Measurements from ENCODE around the gene GDPGP1. TPM values are rescaled to one million over a fixed set of nuclear protein-coding genes. Genes with fewer than 3 reads are reported as not detected.
"Not testable (repeated sequence)": the region's sequence is repeated elsewhere in the genome, so short reads cannot be mapped to it uniquely, and the experiment has no call there.

GDPGP1 gene
- total and polyA plus RNA-seq, 4 donors: 3.4 to 11.0 (median 5.2) TPM

DNA sequence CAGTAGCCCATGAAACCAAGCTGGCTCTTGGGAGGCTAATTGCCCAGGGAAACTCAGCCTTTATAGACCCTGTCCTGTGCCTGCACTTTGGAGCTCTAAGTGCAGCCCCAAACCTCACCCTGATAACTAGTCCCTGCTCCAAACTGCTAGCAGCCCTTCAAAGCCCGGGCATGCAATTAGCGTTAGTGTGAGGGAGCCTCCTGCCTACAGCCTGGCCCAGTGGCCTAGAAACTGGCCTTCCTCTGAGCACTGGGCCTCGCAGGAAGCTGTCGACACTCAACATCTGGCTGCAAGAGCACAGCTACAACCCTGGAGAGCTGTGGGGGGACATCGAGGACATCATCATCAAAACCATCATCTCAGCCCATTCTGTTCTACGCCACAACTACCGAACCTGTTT lies 23.8 kb downstream of the GDPGP1 start:
- no peak for DNase-seq
- no peaks in the 10 kb centered on the region for H3K4me1 ChIP-seq (ENCODE audit: control insufficient read depth in 5 of 5, insufficient read depth in 5 of 5, low read length in 5 of 5)
- ATAC-seq (ENCODE audit: insufficient read depth, low FRiP score): no peak
- WGBS, 2 donors: 90 to 95% methylated on average over 7 of the region's 7 CpGs
- TF ChIP-seq, protein P1, sequence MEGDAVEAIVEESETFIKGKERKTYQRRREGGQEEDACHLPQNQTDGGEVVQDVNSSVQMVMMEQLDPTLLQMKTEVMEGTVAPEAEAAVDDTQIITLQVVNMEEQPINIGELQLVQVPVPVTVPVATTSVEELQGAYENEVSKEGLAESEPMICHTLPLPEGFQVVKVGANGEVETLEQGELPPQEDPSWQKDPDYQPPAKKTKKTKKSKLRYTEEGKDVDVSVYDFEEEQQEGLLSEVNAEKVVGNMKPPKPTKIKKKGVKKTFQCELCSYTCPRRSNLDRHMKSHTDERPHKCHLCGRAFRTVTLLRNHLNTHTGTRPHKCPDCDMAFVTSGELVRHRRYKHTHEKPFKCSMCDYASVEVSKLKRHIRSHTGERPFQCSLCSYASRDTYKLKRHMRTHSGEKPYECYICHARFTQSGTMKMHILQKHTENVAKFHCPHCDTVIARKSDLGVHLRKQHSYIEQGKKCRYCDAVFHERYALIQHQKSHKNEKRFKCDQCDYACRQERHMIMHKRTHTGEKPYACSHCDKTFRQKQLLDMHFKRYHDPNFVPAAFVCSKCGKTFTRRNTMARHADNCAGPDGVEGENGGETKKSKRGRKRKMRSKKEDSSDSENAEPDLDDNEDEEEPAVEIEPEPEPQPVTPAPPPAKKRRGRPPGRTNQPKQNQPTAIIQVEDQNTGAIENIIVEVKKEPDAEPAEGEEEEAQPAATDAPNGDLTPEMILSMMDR (IDR thresholded peaks at IDR 0.05; ENCODE audit: control extremely low read depth, extremely low read depth): no peak
- no peaks in the 10 kb centered on the region for H3K27me3 ChIP-seq (ENCODE audit: control insufficient read depth in 3 of 3, insufficient read depth in 3 of 3, low read length in 2 of 3)
- H3K9me3 ChIP-seq (ENCODE audit: control insufficient read depth in 4 of 4, insufficient read depth in 3 of 4, low read length in 3 of 4): no peaks in the 10 kb centered on the region
- H3K27ac ChIP-seq (ENCODE audit: low read depth in 1 of 2, low read length in 1 of 2): no peak overlapping the region
- no peak overlapping the region for H3K9ac ChIP-seq (ENCODE audit: insufficient read depth in 1 of 2, low read length in 2 of 2)
- H3K4me3 ChIP-seq: no peak overlapping the region
- no peaks in the 10 kb centered on the region for H3K36me3 ChIP-seq (ENCODE audit: control insufficient read depth in 4 of 4, insufficient read depth in 4 of 4, low read length in 4 of 4)

DNA sequence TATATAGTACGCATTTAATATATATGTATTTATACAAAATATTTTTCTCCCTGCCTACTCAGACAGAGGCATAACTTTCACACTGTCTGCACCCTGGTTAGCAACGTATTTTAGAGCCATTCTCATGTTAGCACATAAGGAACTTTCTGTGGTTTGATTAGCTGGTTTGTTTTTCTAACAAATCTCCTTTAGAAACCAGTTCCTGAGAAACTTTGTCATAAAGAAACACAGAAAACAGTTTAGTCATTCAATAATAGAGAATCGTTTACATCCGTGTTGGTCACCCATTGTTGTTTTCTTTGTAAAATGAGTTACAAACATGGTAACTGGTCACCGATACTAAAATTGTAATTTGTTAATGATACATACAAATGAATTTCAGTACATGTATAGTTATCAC lies 25.5 kb downstream of the GDPGP1 start:
- peaks cover under 1 to 4% (median 2%) of the 10 kb centered on the region in 5 donors for H3K4me1 ChIP-seq (ENCODE audit: control insufficient read depth in 5 of 5, insufficient read depth in 5 of 5, low read length in 5 of 5)
- no peak for ATAC-seq (ENCODE audit: insufficient read depth, low FRiP score)
- H3K36me3 ChIP-seq (ENCODE audit: control insufficient read depth in 4 of 4, insufficient read depth in 4 of 4, low read length in 4 of 4): no peaks in the 10 kb centered on the region
- H3K9ac ChIP-seq (ENCODE audit: insufficient read depth in 1 of 2, low read length in 2 of 2): no peak overlapping the region
- no peak for DNase-seq
- H3K4me3 ChIP-seq: no peak overlapping the region
- TF ChIP-seq, protein P1 (IDR thresholded peaks at IDR 0.05; ENCODE audit: control extremely low read depth, extremely low read depth): no peak
- no peaks in the 10 kb centered on the region for H3K9me3 ChIP-seq (ENCODE audit: control insufficient read depth in 4 of 4, insufficient read depth in 3 of 4, low read length in 3 of 4)
- 86 to 92% methylated on average over 5 of the region's 5 CpGs for WGBS, 2 donors
- no peaks in the 10 kb centered on the region for H3K27me3 ChIP-seq (ENCODE audit: control insufficient read depth in 3 of 3, insufficient read depth in 3 of 3, low read length in 2 of 3)
- H3K27ac ChIP-seq (ENCODE audit: low read depth in 1 of 2, low read length in 1 of 2): no peak overlapping the region

DNA sequence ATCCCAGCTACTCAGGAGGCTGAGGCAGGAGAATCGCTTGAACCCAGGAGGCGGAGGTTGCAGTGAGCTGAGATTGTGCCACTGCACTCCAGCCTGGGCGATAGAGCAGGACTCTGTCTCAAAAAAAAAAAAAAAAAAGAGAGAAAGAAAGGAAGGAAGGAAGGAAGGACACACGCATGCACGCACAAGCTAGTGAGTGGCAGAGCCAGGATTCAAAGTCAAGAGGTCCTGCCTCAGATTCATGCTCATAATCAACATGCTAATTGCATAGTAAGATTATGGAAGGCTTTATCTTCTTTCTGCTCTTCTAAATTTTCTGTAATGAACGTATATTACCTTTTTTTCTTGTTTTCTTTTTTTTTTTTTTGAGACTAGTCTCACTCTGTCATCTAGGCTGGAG lies 26.7 kb downstream of the GDPGP1 start:
- not testable (repeated sequence) for ATAC-seq (ENCODE audit: insufficient read depth, low FRiP score); H3K27ac ChIP-seq (ENCODE audit: low read depth in 1 of 2, low read length in 1 of 2); H3K27me3 ChIP-seq (ENCODE audit: control insufficient read depth in 3 of 3, insufficient read depth in 3 of 3, low read length in 2 of 3); H3K9me3 ChIP-seq (ENCODE audit: control insufficient read depth in 4 of 4, insufficient read depth in 3 of 4, low read length in 3 of 4); H3K9ac ChIP-seq (ENCODE audit: insufficient read depth in 1 of 2, low read length in 2 of 2); H3K36me3 ChIP-seq (ENCODE audit: control insufficient read depth in 4 of 4, insufficient read depth in 4 of 4, low read length in 4 of 4); DNase-seq; H3K4me3 ChIP-seq
- 77 to 85% methylated on average over 6 of the region's 6 CpGs for WGBS, 2 donors
- peaks cover 4 to 11% (median 5%) of the 10 kb centered on the region in 5 donors for H3K4me1 ChIP-seq (ENCODE audit: control insufficient read depth in 5 of 5, insufficient read depth in 5 of 5, low read length in 5 of 5)

DNA sequence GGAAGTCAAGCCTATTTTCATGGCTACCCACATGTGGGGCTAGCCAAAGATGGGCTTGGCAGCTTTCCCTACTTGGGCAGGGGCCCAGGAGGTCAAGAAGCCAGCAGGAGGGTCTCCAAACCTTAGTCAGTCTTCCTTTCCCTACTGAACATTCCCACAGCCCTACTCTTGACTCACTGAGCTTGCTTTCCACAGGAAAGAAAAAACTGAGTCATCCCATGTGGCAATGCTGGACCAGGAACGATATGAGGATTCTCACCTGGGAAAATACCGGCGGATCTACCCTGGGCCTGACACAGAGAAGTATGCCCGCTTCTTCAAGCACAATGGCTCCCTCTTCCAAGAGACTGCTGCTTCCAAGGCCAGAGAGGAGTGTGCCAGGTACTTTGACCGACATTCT lies 27.8 kb downstream of the GDPGP1 start:
- DNase-seq (no peak), ATAC-seq (ENCODE audit: insufficient read depth, low FRiP score) (no peak)
- TF ChIP-seq, protein P1 (IDR thresholded peaks at IDR 0.05; ENCODE audit: control extremely low read depth, extremely low read depth): no peak
- peaks cover 0 to 3% (median 0%) of the 10 kb centered on the region in 4 donors for H3K36me3 ChIP-seq (ENCODE audit: control insufficient read depth in 4 of 4, insufficient read depth in 4 of 4, low read length in 4 of 4)
- H3K9me3 ChIP-seq (ENCODE audit: control insufficient read depth in 4 of 4, insufficient read depth in 3 of 4, low read length in 3 of 4): no peaks in the 10 kb centered on the region
- no peak overlapping the region for H3K27ac ChIP-seq (ENCODE audit: low read depth in 1 of 2, low read length in 1 of 2)
- no peak overlapping the region for H3K9ac ChIP-seq (ENCODE audit: insufficient read depth in 1 of 2, low read length in 2 of 2)
- H3K4me3 ChIP-seq: no peak overlapping the region
- no peaks in the 10 kb centered on the region for H3K27me3 ChIP-seq (ENCODE audit: control insufficient read depth in 3 of 3, insufficient read depth in 3 of 3, low read length in 2 of 3)
- H3K4me1 ChIP-seq (ENCODE audit: control insufficient read depth in 5 of 5, insufficient read depth in 5 of 5, low read length in 5 of 5): peaks cover 4 to 17% (median 6%) of the 10 kb centered on the region in 5 donors
- WGBS, 2 donors: 91 to 93% methylated on average over 5 of the region's 5 CpGs
